MM.1S (cell line): ENCODE results near the gene CAMK1G.

Experiments used
- DNase-seq: peaks from one replicate; pipeline ENCODE4 v3.0.0-alpha.2; 2015
- H2AFZ ChIP-seq: fragments of 300-600 bp; sonication (generic); 2 replicates; pipeline ENCODE4 v1.6.0; 2016; ENCODE audit warnings: antibody characterized with exemption, low read length
- H3F3A ChIP-seq: fragments of 300-600 bp; sonication (generic); 2 replicates; pipeline ENCODE4 v1.6.1; 2016; ENCODE audit warnings: mild to moderate bottlenecking, antibody characterized with exemption, low read length, moderate library complexity, mixed read lengths; ENCODE audit not compliant: insufficient read depth
- H3K27ac ChIP-seq: fragments of 300-600 bp; sonication (generic); 2 replicates; pipeline ENCODE4 v1.5.1; 2016; ENCODE audit warnings: mild to moderate bottlenecking, low read length
- H3K27me3 ChIP-seq: fragments of 300-600 bp; sonication (generic); replicated peaks from 2 replicates; pipeline ENCODE4 v1.6.0; 2016; ENCODE audit warnings: low read length; ENCODE audit not compliant: insufficient read depth
- H3K36me3 ChIP-seq: fragments of 300-600 bp; sonication (generic); replicated peaks from 2 replicates; pipeline ENCODE4 v1.6.1; 2016; ENCODE audit warnings: mild to moderate bottlenecking, low read length, mixed read lengths; ENCODE audit not compliant: insufficient read depth
- H3K4me1 ChIP-seq: fragments of 300-600 bp; sonication (generic); 2 replicates; pipeline ENCODE4 v1.6.1; 2016; ENCODE audit warnings: low read length, mixed read lengths
- H3K4me2 ChIP-seq: fragments of 300-600 bp; sonication (generic); 2 replicates; pipeline ENCODE4 v1.6.0; 2016; ENCODE audit warnings: low read depth, low read length
- H3K4me3 ChIP-seq: fragments of 300-600 bp; sonication (generic); 2 replicates; pipeline ENCODE4 v1.5.1; 2016; ENCODE audit warnings: low read length, mixed read lengths
- H3K79me2 ChIP-seq: fragments of 300-600 bp; sonication (generic); 2 replicates; pipeline ENCODE4 v1.6.1; 2016; ENCODE audit warnings: mixed run types, low read length, mixed read lengths
- H3K9ac ChIP-seq: fragments of 300-600 bp; sonication (generic); 2 replicates; pipeline ENCODE4 v1.6.1; 2016; ENCODE audit warnings: low read length, mixed read lengths
- H3K9me2 ChIP-seq: fragments of 300-600 bp; sonication (generic); replicated peaks from 2 replicates; pipeline ENCODE4 v1.6.1; 2016; ENCODE audit warnings: mild to moderate bottlenecking, low read length, mixed read lengths; ENCODE audit not compliant: insufficient read depth
- H3K9me3 ChIP-seq: fragments of 300-600 bp; sonication (generic); replicated peaks from 2 replicates; pipeline ENCODE4 v1.6.1; 2016; ENCODE audit warnings: mild to moderate bottlenecking, low read length, mixed read lengths; ENCODE audit not compliant: insufficient read depth
- H4K20me1 ChIP-seq: fragments of 300-600 bp; sonication (generic); 2 replicates; pipeline ENCODE4 v1.6.1; 2016; ENCODE audit warnings: mild to moderate bottlenecking, low read length, moderate library complexity, mixed read lengths; ENCODE audit not compliant: insufficient read depth
- EZH2 ChIP-seq: fragments of 300-600 bp; sonication (generic); optimal IDR thresholded peaks from 2 replicates; pipeline ENCODE3; 2017; ENCODE audit warnings: low read depth, mild to moderate bottlenecking, antibody characterized with exemption, low read length, mixed read lengths
- EZH2phosphoT487 ChIP-seq: fragments of 300-600 bp; sonication (generic); IDR thresholded peaks from 2 replicates; pipeline ENCODE4 v1.6.1; 2018; ENCODE audit warnings: antibody characterized with exemption, low read length
- TF ChIP-seq, protein P1 (sequence below): fragments of 300-600 bp; sonication (generic); IDR thresholded peaks from 2 replicates; pipeline ENCODE4 v1.5.1; 2016; ENCODE audit warnings: antibody characterized with exemption, low read length, mixed read lengths

Gene CAMK1G

DNA sequence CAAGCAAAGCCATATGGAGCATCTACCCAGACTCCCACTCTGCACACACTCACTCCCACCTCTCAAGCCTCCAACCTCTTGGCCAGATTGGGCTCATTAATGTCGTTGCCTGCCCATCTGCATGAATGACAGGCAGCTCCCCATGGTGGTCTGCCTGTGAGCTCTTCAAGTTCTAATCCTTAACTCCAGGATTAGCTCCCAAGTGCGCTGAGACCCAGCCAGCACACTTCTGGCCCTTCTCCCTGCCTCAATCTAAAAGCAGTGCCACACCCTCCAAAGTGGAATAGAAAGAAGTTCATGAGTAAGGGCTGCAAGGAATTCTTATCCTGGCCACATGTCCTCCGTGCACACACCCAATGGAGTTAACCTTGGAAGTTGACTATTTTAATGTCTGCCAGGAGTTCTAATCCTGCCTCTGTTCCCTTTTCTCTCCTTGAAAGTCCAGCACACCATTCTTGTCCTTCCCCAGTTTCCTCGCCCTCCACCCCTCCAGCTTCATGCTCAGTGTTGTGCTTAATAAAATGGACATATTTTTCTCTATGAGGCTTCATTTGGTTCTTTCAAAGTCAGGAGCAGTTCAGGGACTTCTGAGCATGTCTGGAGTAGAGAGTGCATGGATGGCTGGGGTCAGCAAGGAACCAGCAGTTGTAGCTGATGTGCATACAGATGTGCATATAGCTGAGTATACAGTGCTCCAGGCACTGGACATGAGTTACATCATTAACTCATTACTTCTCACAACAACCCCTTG is 30.1 kb downstream of the CAMK1G start:
- Histone ChIP-seq H3K27ac (no peak overlapping the region), H3K27me3 (no peaks in the 10 kb centered on the region), H3F3A (no peaks in the 10 kb centered on the region), H3K4me2 (no peak overlapping the region), H4K20me1 (no peaks in the 10 kb centered on the region), H3K36me3 (no peaks in the 10 kb centered on the region), H3K4me1 (peaks cover 2% of the 10 kb centered on the region; the same call in 1 of the 2 replicates), H2AFZ (no peak overlapping the region), H3K79me2 (no peaks in the 10 kb centered on the region), H3K4me3 (no peak overlapping the region), H3K9me3 (no peaks in the 10 kb centered on the region), H3K9ac (no peak overlapping the region), H3K9me2 (no peaks in the 10 kb centered on the region)
- no peak for DNase-seq
- TF ChIP-seq EZH2 (no peak), EZH2phosphoT487 (no peak)
- TF ChIP-seq, protein P1, sequence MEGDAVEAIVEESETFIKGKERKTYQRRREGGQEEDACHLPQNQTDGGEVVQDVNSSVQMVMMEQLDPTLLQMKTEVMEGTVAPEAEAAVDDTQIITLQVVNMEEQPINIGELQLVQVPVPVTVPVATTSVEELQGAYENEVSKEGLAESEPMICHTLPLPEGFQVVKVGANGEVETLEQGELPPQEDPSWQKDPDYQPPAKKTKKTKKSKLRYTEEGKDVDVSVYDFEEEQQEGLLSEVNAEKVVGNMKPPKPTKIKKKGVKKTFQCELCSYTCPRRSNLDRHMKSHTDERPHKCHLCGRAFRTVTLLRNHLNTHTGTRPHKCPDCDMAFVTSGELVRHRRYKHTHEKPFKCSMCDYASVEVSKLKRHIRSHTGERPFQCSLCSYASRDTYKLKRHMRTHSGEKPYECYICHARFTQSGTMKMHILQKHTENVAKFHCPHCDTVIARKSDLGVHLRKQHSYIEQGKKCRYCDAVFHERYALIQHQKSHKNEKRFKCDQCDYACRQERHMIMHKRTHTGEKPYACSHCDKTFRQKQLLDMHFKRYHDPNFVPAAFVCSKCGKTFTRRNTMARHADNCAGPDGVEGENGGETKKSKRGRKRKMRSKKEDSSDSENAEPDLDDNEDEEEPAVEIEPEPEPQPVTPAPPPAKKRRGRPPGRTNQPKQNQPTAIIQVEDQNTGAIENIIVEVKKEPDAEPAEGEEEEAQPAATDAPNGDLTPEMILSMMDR = no peak

DNA sequence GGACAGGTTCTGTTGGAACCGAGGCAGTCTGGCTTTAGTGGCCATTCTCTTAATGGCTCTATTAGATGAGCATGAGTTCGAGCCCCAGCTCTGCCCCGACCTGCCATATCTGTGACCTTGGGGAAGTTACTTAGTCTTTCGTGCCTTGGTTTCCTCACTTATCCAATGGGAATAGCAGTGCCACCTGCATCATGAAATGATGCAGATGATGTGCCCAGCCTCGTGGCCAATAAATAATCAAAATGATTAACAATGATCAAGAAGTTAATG is 30.6 kb downstream of the CAMK1G start:
- Histone ChIP-seq H3K9me2 (no peaks in the 10 kb centered on the region), H4K20me1 (no peaks in the 10 kb centered on the region), H3K4me3 (no peak overlapping the region), H3K4me1 (peaks cover 7% of the 10 kb centered on the region), H3K27ac (no peak overlapping the region), H3K9me3 (no peaks in the 10 kb centered on the region), H3K27me3 (no peaks in the 10 kb centered on the region), H3K36me3 (no peaks in the 10 kb centered on the region), H3K9ac (no peak overlapping the region), H3F3A (no peaks in the 10 kb centered on the region), H3K4me2 (no peak overlapping the region), H3K79me2 (no peaks in the 10 kb centered on the region), H2AFZ (no peak overlapping the region)
- no peak for TF ChIP-seq EZH2
- DNase-seq = no peak

DNA sequence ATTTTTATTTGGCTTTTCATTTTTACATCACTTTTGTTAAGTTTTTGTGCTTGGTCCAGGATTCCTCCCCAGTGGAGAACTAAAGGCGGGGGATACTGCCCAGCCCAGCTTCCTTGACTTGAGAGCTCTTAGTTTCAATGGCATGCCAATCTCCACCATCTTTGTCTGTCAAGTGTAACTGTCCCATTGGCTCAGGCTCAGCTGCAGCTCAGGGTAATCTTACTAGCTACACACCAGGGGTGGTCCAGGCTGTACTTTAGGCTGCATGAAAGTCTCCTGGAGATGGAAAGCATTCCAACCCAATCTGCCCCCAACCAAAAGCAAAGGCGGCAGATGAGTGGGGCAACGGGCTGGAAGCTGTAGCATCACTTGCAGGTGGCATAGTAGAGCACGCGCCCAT is 31.4 kb downstream of the CAMK1G start:
- Histone ChIP-seq H4K20me1 (no peaks in the 10 kb centered on the region), H3K4me3 (no peak overlapping the region), H3K36me3 (no peaks in the 10 kb centered on the region), H3K27ac (no peak overlapping the region), H3K27me3 (no peaks in the 10 kb centered on the region), H3K79me2 (no peaks in the 10 kb centered on the region), H3F3A (no peaks in the 10 kb centered on the region), H3K9me3 (no peaks in the 10 kb centered on the region), H3K9ac (no peak overlapping the region), H3K4me1 (peaks cover 8% of the 10 kb centered on the region), H2AFZ (no peak overlapping the region), H3K4me2 (no peak overlapping the region), H3K9me2 (no peaks in the 10 kb centered on the region)
- DNase-seq = no peak
- no peak for TF ChIP-seq EZH2
- TF ChIP-seq, protein P1 = no peak
- TF ChIP-seq EZH2phosphoT487 = no peak

DNA sequence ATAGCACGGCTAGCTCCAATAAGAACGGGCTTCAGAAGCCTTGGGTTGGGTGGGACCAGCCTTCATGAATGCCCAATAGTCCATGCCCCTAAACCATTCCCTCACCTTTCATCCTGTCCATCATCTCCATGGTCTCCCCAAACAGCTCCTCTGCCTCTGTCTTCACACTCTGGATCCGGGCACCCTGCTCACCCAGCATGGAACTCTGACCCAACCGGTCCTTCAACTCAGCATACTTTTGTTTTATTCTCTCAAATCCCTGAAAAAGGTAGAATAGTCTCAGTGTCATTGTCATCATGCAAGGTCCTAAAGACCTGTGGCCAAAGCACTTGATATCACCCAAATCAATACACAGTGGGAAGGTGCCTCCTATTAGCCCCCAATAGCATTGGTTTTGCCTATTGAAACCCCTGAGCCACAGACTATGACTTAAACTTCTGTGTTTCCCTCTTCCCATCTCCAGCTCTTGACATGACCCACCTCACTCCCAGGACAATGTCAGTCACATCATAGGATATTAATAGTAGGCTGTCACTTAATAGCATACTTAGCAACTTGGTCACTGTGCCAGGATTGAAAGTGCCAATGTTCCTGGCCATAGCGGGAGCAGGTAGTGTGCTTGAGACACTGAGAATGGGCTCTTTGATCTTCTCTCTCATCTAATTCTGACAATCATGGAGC is 33.0 kb downstream of the CAMK1G start:
- DNase-seq = no peak
- Histone ChIP-seq H3F3A (no peaks in the 10 kb centered on the region), H3K9me2 (no peaks in the 10 kb centered on the region), H3K4me1 (peaks cover 8% of the 10 kb centered on the region), H3K9me3 (no peaks in the 10 kb centered on the region), H3K27ac (no peak overlapping the region), H3K4me2 (no peak overlapping the region), H3K27me3 (no peaks in the 10 kb centered on the region), H3K4me3 (no peak overlapping the region), H3K36me3 (no peaks in the 10 kb centered on the region), H2AFZ (no peak overlapping the region), H3K79me2 (no peaks in the 10 kb centered on the region), H4K20me1 (no peaks in the 10 kb centered on the region), H3K9ac (no peak overlapping the region)
- TF ChIP-seq EZH2phosphoT487 (no peak), EZH2 (no peak)
- TF ChIP-seq, protein P1 = no peak
